Measurements from ENCODE around the gene CHRM4. TPM values are rescaled to one million over a fixed set of nuclear protein-coding genes. Genes with fewer than 3 reads are reported as not detected.

The CHRM4 gene
- total RNA-seq, 1 donor from 2014 or later = 0.35 TPM

- H3K36me3 Mint-ChIP-seq (ENCODE audit: low read depth) = peaks cover 47% of the 10 kb centered on the region
- no peaks in the 10 kb centered on the region for H3K27me3 Mint-ChIP-seq
- H3K4me1 Mint-ChIP-seq = peaks cover 3% of the 10 kb centered on the region
- no peak for TF ChIP-seq CTCF (IDR thresholded peaks at IDR 0.05)
- H3K4me3 Mint-ChIP-seq = no peak overlapping the region
- DNase-seq (no peak), ATAC-seq (ENCODE audit: low read depth) (no peak)
- ChIA-PET POLR2A (interaction anchor here (0.6 kb wide), 1 partner anchor 148 kb away, joined by 4 read pairs; no protein-coding TSS in a partner anchor), CTCF (no interaction called here)
- no peaks in the 10 kb centered on the region for H3K9me3 Mint-ChIP-seq
- intact Hi-C loops (cut with micrococcal nuclease) = no loop called here
- H3K27ac Mint-ChIP-seq = no peak overlapping the region
Measured at GRCh38 chr11:46370253-46370652, 21.3 kb downstream of the CHRM4 start.

GRCh38 chr11:46369458-46370152 lies 22.0 kb downstream of the CHRM4 start:
- peaks cover 41% of the 10 kb centered on the region for H3K36me3 Mint-ChIP-seq (ENCODE audit: low read depth)
- DNase-seq (peak; percentile 51), ATAC-seq (ENCODE audit: low read depth) (peak; percentile 86)
- ChIA-PET CTCF (interaction anchor here (1.5 to 2.1 kb wide), 2 partner anchors 22 to 404 kb away, joined by 3 to 8 read pairs; partner anchors contain the start of gene DGKZ), POLR2A (no interaction called here)
- peaks cover 3% of the 10 kb centered on the region for H3K4me1 Mint-ChIP-seq
- H3K4me3 Mint-ChIP-seq = no peak overlapping the region
- no peaks in the 10 kb centered on the region for H3K9me3 Mint-ChIP-seq
- H3K27ac Mint-ChIP-seq = no peak overlapping the region
- peak; percentile 28 for TF ChIP-seq CTCF (IDR thresholded peaks at IDR 0.05)
- H3K27me3 Mint-ChIP-seq = no peaks in the 10 kb centered on the region
- intact Hi-C loops (cut with micrococcal nuclease) = loop anchor here (2.0 kb wide), 1 partner anchor 159 kb away; no protein-coding TSS in a partner anchor

GRCh38 chr11:46367916-46368267 lies 23.7 kb downstream of the CHRM4 start:
- Mint-ChIP-seq H3K36me3 (ENCODE audit: low read depth) (peaks cover 32% of the 10 kb centered on the region), H3K27me3 (no peaks in the 10 kb centered on the region), H3K4me3 (no peak overlapping the region), H3K27ac (no peak overlapping the region), H3K9me3 (no peaks in the 10 kb centered on the region), H3K4me1 (peaks cover 5% of the 10 kb centered on the region)
- CTCF ChIA-PET = interaction anchor here (0.6 to 2.1 kb wide), 7 partner anchors 9 to 128 kb away, joined by 3 to 8 read pairs (median 4); partner anchors contain the start of genes CHRM4 and DGKZ
- intact Hi-C loops (cut with micrococcal nuclease) = loop anchor here (1.0 to 2.0 kb wide), 4 partner anchors 21 to 161 kb away; partner anchors contain the start of gene DGKZ
- no peak for TF ChIP-seq CTCF (IDR thresholded peaks at IDR 0.05)
- DNase-seq (no peak), ATAC-seq (ENCODE audit: low read depth) (no peak)
- POLR2A ChIA-PET = no interaction called here

- ChIA-PET CTCF (interaction anchor here (0.6 to 2.1 kb wide), 4 partner anchors 8 to 128 kb away, joined by 3 to 8 read pairs (median 4); partner anchors contain the start of gene DGKZ), POLR2A (no interaction called here)
- peaks cover 10% of the 10 kb centered on the region for H3K4me1 Mint-ChIP-seq
- H3K27me3 Mint-ChIP-seq = no peaks in the 10 kb centered on the region
- no peaks in the 10 kb centered on the region for H3K9me3 Mint-ChIP-seq
- intact Hi-C loops (cut with micrococcal nuclease) = loop anchor here (1.0 kb wide), 3 partner anchors 20 to 128 kb away; partner anchors contain the start of gene DGKZ
- peak; percentile 19 for TF ChIP-seq CTCF (IDR thresholded peaks at IDR 0.05)
- DNase-seq = peak; percentile 62
- H3K4me3 Mint-ChIP-seq = no peak overlapping the region
- no peak overlapping the region for H3K27ac Mint-ChIP-seq
- peaks cover 28% of the 10 kb centered on the region for H3K36me3 Mint-ChIP-seq (ENCODE audit: low read depth)
- ATAC-seq (ENCODE audit: low read depth) = peak; percentile 84
Measured at GRCh38 chr11:46367244-46367915, 24.2 kb downstream of the CHRM4 start.

GRCh38 chr11:46366661-46367161 lies 24.9 kb downstream of the CHRM4 start:
- POLR2A ChIA-PET = no interaction called here
- CTCF ChIA-PET = no interaction called here
- Mint-ChIP-seq H3K27ac (no peak overlapping the region), H3K4me3 (no peak overlapping the region), H3K9me3 (no peaks in the 10 kb centered on the region), H3K36me3 (ENCODE audit: low read depth) (peaks cover 23% of the 10 kb centered on the region), H3K27me3 (no peaks in the 10 kb centered on the region), H3K4me1 (peaks cover 17% of the 10 kb centered on the region)
- intact Hi-C loops (cut with micrococcal nuclease) = loop anchor here (1.0 kb wide), 3 partner anchors 19 to 127 kb away; partner anchors contain the start of gene DGKZ
- ATAC-seq (ENCODE audit: low read depth) (no peak), DNase-seq (no peak)
- no peak for TF ChIP-seq CTCF (IDR thresholded peaks at IDR 0.05)

Data from activated B cell treated with CpG ODN at 0.5 μM for 24 hours (primary cell).